ENCODE data around the gene CAPN13.

Gene CAPN13

DNA sequence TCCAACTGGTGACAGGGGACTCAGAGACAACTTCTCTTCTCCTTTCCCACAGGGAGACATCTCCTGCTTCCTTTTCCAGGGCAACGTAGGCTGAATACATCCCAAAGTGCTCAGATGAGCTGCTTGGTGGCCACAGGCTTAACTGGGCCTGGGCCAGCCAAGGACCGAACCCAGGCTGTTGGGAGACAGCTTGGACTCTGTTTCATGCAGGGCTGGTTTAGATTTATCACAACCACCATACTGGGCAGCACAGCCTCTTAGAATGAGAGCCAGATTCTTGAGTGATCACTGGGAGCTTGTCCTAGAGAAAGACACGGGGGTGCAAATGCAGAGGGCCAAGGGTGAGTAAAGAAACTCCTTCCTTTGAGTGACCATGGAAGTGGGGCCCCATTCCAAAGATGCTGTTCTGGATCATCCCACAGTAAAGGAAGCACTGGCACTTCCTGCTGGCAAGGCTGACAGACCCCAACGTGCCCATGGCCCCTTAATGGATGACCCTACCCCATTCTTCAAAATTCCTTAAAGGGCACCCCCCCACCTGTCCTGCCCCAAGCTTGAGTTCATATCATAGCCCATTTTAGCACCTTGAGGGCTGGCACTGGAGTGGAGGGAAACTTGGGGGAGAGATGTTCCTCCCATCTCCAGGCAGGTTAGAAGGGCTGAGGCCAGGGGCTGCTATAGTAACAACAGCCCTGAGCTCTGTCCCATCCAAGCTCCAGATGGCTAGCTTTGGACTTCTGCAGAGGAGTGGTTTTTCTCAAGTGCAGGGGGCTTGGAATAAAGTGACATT, 84.1 kb downstream of the CAPN13 start:
- no peak for DNase-seq

DNA sequence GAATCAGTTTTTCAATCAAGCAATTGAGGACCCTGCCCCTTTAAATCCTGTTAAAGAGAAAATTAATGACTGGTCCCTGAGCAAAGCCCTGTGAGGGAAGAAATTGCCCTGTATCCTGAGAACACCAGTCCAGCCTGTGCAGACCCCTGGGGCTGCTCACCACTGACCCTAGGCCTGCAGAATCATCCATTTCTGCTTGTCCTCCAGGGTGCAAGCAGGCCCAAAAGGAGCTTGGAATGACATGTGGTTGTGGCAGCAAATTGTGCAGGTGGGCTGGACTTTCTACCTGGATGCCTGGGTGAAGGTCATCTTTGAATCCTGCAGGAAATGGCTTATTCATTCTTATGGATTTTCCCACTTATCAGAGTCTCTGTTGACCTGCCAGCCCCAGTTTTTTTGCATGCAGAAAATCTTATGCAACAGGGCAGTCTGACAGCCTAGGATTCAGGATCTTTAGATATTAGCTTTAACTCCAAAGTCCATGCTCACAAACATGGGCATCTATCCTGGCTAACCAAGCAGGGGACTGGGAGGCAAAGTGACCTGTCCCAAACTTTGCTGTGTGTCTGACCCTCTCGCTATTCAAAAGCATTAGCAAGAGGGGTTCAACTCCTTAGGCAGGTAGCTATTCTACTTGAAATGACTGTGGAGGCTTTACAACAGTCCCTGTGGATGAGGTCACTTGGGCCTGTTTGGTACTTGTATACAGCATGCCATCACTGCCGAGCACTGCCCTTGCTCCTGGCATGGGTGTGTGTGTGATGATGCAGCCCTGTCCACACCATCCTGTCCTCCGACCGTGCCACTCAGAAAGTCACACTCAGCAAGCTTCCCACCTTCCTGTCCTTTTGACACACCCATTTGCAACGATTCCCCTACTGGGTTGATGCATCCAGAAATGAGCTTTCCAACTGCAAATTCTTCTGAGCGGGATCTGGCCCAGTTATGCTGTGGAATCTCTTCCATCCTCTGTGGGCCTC, 85.3 kb downstream of the CAPN13 start:
- DNase-seq = no peak

DNA sequence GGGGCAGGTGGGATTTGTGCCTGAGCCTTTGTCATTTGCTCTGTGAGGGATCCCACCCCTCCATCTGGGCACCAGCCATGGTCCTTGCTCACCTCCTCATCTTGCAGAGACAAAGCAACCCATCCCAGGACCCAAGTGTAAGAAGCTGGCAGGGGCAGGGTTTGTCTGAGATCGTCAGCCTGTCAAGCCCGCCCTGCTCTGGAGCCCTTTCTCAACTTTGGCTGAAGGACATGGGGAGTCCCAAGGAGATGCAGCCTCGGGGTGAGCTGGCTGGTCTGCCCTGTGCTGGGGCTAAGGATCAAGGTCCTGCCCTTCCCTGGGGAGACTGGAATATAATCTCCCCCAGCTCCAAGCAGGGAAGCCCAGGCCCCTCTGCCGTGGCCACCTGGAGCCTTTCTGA, 86.0 kb downstream of the CAPN13 start:
- DNase-seq = no peak

DNA sequence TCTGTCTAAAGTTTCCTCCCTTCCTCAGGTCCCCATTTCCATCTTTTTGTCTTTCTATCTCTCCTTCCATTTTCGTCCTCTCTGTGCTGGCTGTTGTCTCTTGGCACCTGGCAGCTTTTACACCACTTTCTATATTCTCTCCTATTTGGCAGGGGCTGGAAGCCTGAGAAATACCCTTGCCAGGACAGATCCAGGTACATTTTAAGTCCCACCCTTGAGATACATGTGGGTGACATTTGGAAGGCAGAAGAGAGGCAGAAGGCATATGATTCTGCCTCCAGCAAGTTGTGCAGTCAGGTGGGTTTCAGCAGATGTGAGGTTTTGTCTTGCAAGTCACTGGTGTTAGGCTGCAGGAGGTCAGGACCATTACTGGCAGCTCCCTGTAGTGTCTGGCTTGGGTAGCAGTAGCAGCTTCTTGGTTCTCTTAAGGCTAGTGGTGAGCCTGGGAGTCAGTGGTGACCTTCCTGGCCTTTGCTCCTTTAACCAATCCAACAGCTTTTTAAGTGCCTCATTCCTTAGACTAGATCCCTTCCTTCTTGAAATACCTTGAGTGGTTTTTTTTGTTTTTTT, 90.1 kb downstream of the CAPN13 start:
- DNase-seq = no peak

DNA sequence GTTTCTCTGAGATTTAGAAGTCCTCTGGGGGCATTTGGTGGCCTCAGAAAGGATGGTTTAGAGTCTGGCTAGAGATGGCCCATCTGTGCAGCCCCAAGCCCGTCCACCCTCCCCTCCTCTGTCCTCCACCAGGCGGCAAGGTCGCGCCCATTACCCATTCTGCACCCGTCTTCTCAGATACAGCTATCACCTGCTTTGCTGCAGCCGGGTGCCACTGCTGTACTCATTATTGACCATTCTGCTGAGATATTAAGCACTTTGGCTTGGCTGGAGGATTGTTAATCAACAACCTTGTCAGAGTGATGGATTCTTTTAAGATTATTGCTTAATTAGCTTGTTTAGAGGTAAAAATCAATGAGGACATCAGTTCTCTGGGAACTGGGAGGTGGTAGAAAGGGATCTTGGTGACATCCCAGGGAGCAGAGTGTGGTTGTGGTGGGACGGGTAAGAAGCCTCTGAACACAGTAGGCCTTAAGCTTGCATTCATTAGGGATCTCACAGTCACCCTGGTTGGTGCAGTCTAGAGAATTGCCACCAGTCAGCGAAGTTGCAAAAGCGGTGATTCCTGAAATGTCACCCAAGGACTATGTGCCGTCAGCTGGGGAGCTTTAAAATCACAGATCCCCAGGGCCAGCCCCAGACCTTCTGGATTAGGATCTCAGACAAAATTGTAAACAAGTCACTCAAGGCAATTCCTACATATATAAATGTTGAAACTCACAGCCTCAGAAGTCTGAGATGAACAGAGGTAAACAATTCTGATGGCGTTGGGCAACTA, 90.9 kb downstream of the CAPN13 start:
- no peak for DNase-seq

DNA sequence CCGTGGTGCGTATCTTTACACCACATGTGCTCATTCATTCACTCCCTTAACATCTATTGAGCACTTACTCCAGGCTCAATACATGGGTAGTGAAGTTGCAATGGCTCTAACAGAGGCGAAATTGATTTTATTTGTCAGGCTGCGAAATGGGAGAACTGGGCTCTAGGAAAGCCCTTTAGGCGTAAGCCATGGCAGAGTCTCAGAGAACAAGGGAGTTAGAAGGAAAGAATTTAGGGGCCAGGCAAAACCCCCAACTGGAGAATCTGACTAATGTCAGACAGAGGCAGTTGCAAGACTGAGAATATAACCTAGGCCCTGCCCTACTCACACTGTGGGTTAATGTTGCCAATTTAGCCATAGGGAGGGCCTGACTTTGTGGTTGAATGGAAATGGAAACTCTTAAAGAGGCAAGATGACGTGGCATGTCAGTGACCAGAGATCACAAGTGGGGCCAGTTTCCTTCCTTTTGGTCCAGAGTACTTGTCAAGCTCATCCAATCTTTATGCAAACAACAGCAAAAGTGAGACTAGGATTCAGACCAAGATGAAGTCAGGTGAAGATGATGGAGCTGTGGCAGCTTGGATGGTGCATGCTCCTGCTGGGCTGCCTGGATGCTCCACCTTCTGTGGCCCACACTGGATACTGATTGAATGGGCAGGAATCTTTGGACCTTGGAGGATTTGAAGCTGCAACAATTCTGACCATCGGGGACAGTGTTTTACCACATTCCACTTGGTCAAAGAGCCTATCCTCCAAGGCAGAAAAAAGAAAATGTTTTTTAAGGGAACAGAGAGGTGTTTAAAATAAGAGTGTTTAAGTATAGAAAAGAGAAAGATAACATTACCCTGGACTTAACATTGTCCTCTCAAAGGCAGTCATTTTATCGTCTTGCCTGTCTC, 92.2 kb downstream of the CAPN13 start:
- DNase-seq = no peak

DNA sequence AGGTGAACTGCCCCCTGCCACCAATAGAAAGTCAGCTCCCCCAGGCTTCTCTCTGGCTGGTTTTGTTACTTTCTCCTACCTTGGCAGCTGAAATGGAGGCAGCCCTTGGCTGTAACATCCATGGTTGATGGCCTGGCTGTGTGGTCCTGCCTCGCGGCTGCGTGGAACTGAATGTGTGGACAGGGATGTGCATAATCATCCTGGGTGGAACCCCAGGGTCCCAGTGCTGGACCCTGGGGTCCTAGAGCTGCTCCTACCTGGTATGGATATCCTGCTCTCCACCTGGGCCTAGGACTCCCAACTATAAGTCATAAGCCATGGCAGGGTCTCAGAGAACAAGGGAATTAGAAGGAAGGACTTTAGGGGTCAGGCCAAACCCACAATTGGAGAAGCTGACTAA, 93.5 kb downstream of the CAPN13 start:
- DNase-seq = no peak

DNA sequence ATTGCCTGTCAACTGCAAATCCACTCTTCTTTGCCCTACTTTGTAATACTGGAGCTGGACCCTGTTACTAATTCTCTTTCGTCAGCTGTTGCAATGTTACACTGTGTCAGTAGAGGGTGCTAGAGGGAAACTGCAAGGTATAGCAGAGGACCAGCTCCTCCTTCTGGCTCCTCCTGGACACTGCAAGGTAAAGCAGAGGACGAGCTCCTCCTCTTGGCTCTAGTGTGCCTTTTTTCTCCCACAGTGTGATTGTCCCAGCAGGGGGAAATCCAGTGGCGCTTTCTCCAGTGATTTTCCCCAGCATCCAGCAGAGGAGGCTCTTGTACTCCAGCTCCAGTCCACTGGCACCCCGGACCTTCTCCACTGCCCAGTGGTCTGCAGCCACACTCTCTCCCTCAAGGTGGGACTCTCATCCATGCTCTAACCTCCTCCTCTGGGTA, 95.6 kb downstream of the CAPN13 start:
- peak; percentile 85 for DNase-seq

DNA sequence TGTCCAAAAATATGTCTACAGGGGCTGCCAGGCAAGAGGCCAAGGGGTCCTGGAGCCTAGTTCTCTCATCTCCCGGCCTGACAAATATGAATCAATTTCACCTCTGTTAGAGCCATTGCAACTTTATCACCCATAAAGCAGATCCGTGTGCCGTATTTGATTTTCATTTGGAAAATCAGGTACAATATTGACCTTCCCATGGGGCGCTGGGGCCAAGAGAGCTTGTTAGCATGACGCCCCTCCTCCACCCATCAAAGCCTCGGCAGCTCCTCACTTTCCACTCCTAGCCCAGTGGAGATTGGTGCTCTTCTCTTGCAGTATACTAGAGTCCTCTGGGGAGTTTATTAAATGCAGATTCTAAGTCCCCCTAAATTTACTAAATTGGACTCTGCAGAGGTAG, 96.8 kb downstream of the CAPN13 start:
- no peak for DNase-seq

DNA sequence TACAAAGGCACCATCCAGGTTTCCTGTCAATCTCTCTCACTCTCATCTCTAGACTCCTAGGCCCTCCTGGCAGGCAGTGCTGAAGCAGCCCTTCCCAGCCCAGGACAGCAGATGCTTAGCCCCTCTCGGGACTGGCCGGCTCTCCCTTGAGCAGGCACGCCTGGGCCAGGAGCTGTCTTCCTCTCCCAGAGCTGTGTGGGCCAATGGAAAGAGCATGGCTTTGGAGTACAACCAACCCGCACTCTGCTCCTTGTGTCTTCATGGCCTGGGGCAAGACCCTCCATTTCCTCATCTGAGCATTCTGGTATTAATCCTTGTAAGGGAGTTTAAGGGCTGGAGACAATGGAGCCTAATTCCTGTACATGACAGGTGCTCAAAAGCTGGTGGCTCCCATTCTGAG, 97.2 kb downstream of the CAPN13 start:
- DNase-seq = no peak

DNA sequence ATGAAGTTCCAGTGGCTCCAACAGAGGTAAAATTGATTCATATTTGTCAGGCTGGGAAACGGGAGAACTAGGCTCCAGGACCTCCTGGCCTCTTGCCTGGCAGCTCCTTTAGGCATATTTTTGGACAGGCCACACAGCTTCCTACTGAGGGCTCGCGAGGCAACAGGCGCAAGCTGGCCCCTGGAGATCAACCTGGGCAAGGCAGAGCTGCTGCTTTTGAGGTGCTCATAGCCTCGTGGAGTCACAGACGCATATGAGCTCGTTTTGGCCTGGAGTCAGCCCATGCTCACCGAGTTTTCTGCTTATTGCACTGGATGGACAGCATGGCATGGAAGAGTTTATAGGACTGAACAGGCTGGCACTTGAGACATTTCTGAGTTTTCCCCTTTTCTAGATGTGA, 97.7 kb downstream of the CAPN13 start:
- DNase-seq = no peak

DNA sequence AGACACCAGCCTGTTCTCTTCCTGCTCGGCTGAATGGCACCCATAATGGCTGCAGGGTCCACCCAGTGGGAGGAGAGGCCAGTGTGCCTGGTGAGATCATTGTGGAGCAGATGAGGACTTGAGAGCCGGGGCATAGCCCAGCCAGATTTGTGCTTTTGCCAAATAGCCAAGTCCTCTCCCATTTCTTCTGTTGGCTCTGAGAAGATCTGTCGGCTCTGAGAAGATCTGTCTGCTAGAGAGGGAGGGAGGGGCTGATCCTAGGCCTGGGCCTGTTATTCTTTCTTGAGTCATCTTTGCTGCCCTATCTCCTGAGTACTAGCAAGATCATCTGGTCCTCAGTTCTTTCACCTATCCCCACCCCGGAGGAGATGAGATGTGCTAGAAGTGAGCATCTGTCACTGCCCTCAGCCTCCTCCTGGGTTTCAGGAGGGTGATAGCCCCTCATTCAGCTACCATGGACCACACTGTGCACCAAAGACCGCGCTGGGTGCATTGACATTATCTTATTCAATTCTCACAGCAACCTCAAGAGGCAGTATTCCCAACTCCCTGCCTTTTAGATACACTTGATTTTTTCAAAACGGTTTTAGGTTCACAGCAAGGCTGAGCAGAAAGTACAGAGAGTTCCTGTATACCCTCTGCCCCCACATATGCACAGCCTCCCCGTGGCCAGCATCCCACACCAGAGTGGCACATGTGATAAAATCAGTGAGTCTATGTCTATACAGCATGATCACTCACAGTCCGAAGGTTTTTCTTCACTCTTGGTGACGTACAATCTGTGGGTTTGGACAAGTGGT, 98.6 kb downstream of the CAPN13 start:
- DNase-seq = no peak

DNA sequence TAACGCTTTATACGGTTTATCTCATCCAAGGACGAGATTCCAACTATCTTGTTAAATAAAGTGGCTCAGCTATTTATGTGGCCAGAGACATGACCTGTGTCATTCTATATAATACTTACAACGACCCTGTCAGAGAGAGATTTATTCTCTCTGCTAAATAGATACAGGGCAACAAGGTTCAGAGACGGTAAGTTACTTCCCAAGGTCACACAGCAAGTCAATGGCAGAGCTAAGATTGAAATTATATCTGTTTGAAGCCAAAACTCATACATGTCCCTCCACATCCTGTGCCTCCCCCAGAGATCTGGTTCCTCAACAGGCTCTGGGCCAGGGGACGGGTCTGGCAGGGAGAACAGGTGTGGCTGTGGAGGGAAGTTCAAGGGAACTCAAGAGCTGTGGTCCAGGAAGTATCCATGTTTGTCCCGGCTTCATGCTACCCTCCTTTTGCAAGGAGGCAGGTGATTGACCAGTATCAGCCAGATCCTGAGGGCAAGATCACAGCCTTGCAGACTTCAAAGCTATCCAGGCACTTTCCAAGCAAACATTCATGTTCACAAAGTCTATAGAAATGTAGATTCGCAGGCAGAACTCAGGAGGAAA, 99.8 kb downstream of the CAPN13 start:
- DNase-seq = no peak

DNA sequence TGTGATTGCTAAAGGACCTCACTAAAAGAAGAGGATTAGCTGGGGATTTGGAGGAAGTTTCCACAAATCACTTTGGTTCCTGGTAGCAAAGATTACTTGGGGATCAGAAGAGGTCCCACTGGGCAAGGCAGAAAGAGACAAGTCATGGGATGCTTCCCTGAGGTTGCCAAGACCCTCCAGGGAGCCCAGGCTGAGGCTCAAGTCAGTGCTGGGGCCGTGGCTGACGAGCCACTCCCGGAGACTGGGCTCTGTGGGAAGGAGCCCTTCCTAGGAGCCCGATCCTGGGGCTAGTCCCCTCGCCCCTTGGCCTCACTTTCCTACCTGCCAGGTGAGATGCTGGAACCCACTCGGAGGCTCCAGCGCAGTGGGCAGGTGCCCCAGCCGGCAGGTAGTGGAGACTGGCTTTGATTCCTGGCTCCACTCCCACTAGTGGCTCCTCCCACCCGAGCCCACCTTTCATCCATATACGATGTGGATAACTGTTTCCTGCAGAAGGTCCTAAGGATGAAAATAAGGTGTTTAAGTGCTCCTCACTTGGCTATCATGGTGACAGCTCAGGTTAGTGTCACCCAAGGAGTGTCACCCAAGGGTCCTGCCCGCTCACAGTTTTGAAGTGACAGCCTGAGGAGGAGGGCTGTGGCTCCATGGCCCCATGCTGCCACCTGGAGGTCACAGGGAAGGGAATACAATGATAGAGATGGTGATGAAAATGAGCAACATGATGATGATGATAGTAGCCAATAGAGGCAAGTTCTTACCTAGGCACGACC, 100.5 kb downstream of the CAPN13 start:
- DNase-seq = peak; percentile 72

DNA sequence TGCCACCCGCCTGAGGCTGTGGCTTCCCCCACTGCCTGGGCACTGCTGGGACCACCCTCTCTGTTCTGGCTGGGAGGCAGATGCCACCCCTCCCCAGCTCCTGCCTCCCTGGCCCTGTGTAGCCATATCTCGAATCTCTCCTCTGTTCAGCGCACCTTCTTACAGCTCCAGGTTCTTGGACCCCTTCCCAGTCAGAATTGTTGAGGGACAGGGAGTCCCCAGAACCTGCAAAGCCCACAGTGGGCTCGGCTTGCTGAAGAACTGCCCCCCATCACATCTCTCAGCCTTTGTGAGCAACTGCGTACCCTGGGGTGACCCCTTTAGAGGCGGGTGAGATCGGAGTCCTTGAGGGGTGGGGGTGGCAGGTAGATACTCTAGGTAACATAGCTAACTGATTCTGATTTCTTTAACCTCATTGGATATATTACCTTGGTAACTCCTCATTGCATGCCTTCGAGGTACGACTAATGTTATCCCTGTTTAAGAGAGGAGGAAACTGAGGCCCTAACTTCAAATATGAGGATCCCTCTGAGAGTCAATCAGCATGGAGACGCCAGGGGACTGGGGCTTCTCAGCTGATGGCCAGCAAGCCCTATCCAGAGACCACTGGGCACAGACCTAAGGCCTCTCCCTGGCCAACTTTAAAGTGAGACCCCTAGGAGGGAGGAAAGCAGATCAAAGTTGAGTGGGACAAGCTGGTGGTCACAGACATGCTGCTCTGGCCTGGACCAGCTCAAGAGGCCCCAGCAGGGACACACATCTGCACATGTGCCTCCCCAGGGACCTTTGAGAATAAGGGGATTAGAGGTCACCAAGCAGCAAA, 101.3 kb downstream of the CAPN13 start:
- DNase-seq = no peak

DNA sequence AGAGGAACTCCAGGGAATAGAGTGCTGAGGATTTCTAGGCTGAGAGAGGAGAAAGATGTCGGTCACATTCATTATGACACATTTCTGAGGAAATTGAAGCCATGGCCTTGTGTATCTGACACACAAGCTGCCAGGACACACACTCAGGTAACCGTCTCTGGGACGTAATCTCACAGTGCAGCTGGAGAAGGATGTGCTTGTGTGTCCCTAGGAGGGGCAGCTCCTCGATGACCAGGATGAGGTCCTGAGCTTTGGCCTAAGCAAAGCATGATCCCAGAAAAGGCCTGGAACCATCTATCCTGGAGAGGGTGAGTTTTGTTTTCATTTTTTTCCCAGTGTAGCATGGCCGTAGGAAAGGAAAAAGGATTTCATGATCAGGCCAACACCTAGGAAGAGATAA, 102.2 kb downstream of the CAPN13 start:
- DNase-seq = no peak

DNA sequence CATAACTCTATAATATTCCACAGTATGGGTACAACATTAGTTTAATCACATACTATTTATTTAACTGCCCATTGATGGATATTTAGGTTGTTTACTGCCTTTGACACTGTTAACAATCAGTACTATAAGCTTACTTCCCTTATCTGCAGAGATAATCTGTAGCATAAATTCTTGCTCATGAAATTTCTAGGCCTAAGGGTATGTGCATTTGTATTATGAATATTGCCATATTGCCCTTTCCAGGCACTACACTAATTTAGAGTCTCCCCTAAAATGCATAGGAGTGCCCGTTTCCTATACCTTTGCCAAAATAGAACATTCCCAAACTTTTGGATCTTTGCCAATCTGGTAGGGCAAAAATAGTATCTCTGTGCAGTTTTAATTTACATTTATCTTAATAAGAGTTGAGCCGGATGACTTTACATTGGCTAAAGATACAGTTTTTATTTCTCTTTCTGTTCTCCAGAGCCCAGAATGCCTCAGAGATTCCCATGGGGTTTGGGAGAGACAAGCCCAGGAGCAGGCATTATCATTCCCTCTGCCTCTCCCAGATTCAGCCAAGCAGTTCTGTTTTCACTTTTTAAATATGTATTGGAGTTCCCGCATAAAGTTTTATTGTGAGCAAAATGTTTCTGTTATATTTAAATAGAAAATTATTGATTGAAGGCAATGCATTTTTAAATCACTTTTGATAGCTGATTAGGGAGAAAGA, 102.8 kb downstream of the CAPN13 start:
- no peak for DNase-seq

DNA sequence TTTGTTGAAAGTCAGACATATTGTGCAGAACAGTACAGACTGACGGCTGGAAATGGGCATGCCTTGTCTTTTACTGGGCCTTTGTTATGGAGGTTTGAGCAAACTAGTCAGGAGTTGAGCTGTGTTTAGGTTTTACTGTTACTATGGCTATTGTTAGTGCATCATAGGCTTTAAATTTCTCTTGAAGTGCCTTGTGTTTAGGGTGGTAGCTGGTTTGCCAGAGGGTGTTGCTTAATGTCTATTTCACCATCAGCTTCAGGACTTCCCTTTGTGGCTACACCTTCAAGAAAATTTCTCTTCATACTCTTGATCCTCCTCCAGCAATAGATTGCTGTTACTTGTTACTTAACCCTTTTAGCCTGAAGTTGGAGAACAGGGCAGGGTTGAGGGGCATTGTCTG, 104.6 kb downstream of the CAPN13 start:
- DNase-seq = no peak
